NCI-H2196 (cell line): ENCODE measurements around the gene RFWD3.

Experiments
- DNase-seq: peaks from one replicate; lab custom pipeline; 2025; ENCODE audit not compliant: unreplicated experiment; lab: John Stamatoyannopoulos, UW

Gene RFWD3

DNA sequence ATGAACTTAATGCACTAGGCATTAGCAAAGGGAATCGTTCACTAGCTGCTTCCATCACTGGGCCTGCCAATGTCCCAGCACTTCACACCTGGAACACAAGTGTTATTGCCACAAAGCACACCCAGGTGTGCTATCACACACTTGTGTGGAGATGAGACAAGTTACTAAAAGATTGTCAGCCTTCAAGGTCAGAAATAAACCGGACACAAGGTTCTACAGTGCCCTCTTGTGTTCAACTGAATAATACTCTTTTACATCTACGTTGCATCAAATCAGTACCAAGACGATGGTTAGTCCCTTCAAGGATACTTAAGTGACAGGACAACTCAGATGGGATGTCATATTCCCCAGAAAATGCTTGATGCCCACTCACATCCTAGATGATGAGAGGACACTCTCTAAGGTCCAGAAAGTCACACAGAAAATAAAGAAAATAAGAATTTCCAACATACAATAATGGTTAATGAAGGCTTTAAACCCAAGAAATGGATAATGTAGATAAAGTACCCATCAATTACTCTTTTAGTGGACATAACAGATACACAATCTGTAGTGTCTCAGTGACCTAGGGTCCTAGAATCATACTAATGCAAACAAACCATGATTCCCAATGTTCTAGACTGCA, 43.4 kb downstream of the RFWD3 start:
- DNase-seq, result peak; percentile 29

DNA sequence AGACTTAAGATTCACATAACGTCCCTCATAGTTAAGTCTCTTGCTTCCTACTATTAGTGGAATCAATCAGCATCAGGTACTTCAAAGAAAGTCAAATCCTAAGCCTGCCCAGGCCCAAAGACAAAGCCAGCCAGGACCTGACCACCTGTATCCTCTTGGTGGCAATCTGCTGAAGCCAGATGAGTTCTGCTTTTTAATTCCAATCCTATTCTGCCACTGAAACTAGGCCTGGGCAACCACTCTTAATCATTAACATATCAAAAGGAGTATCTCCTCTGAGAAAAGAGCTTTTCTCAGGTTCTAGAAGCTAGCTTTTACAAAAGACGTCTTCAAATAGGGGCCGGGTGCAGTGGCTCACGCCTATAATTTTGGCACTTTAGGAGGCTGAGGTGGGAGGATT, 44.7 kb downstream of the RFWD3 start:
- DNase-seq, result no peak

DNA sequence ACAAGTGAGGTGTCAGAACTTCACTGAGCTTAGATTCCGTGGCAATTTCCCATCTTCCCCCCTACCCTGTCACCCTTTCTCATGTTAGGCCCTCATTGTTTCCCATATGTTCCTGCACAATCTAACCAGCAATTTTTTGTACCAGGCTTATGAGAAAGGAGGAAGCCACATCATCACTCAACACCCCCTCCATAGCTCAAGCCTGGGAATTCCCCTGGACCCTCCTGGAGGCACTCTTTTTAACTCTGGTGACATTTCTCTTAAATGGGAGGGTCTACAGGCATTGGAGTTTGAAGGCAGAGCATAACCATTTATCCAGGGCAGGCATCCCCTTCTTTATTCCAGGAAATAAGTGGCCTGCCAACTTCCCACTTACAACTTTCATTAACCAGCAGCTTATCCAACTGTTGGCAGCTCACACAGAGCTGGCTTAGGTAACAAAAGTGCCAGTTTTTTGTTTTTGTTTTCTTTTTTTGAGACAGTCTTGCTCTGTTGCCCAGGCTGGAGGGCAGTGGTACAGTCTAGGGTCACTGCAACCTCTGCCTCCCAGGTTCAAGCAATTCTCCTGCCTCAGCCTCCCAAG, 49.4 kb downstream of the RFWD3 start:
- DNase-seq, result no peak

DNA sequence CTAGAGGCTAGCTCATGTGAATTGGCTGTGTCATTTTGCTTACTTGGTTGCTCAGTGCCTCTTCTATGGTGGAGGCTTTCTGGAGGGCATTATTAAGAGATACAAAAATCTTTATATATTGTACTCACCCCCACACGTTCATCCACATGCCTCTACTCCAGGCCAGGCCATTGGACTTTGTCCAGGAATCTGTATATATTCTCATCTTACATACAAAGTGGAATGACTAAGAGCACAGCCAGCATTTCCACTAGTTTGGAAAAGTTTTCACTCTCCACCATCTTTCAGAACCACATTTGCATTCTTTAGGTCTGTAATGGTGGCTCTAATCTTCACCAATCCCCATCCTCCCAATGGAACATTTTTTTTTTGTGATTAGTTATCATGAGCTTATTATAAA, 55.0 kb downstream of the RFWD3 start:
- no peak for DNase-seq

DNA sequence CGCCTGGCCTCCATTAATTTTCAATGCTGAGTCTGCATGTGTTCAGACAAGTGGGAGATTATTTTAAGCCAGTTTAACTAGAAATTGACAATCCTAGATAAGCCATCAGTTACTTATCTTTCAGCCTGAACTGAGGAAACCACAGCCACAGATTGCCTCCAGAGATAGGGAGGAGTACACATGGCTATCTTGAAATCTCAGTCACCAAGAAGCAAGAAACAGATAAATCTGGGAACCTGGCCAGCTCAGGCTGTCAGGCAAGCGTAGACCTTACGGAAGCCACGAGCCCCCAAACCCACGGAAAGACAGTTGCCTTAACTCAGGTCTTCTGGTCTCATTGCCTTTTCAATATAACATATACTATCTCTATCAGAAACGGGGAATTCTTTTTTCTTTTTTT, 57.7 kb downstream of the RFWD3 start:
- no peak for DNase-seq

DNA sequence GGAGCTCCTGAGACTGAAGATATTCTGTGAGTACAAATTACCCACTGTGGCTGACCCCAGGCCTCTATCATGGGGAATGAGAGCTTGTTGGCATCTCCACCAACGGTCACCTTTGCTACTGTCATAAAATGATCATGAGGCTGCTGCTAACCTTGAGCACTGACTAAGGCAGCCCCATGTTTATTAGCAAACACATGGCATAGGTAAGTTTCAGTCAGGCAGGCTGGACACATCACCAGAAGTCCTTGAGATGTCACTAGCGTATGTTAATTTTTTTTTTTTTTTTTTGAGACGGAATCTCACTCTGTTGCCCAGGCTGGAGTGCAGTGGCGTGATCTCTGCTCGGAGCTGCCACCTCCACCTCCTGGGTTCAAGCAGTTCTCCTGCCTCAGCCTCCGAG, 58.3 kb downstream of the RFWD3 start:
- no peak for DNase-seq

DNA sequence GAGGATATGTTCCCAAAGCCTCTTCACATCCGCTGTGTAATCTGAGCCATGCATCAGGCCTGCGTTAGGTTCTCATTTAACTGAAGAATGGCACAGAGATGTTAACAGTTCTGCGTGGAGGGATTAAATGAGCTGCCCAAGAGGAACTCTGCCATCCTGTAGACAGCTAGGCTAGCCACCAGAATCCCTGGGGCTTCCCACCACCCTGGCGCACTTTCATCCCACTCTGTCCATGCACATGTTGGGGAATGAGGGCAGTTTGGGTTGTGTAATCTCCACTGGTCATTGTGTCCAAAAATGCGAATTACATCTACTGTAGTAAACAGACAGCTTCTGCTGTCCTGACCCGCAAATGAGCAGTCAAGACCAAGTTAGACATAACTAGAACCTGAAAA, 58.7 kb downstream of the RFWD3 start:
- DNase-seq, result no peak

DNA sequence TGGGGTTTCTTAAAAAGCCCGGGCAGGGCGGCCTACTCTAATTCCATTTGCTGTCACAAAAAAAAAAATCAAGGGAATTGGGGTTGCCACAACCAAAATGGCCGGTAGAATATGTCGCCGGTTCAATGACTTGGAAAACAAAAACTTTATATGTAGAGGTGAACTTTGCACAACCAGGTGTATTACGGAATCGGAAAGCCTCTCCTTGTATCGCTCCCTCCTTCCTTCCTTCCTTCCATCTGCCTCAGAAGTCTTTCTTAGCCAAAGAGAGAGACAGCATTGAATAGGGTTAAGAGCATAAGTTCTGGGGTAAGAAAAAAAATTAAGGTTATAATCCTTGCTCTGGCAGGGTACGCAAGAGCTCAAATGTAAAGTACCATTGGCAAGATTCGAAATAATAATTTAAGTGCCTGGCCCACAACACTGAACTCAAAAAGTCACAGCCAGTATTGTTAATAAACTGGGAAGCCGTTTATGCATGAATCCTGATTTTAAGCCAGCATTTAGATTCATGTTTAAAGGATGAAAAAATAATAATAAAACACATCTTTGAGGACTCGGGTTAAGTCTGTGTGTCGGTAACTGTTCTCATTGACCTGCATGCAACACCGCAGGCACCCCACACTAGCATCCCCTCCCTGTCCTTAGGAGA, 59.2 kb downstream of the RFWD3 start:
- DNase-seq, result no peak

DNA sequence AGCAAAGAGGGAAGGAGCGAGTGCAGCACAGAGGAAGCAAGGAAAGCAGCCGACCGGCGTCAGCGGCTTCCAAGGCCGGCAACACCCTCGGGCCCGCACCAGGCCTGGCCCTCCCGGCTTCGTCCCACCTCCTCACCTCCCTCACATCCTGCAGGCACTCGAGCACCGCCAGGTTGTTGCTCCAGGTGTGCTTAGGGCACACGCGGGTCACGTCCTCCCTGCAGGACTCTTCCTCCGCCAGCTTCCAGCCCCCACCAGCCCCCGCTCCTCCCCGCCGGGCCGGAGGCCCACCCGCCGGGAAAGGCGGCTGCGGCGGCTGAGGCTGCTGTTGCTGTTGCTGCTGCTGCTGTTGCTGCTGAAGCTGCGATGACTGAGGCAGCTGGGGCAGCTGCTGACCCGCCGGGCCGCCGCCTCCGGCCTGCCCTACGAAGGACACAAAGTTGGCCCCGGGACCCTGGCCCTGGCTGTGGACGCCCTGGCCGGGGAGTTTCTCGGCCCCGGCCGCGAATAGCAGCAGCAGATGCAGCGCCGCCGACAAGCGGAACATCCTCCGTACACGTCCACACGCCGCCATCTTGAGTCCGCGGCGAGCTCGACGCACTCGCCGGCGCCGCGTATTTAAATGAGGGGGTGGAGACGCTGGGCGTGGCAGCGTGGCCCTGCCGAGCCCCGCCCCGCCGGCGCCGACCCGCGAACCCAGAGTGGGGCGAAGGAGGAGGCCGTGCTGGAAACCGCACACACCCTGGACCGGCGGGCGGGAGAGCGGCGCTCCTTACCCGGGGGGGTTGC, 60.0 kb downstream of the RFWD3 start, which contains the start of gene GLG1:
TSS of gene GLG1 (minus strand) at position 594 of the 789 bp plus-strand sequence. CDS start at position 574, 20 bp downstream.
- DNase-seq, result peak; percentile 73

DNA sequence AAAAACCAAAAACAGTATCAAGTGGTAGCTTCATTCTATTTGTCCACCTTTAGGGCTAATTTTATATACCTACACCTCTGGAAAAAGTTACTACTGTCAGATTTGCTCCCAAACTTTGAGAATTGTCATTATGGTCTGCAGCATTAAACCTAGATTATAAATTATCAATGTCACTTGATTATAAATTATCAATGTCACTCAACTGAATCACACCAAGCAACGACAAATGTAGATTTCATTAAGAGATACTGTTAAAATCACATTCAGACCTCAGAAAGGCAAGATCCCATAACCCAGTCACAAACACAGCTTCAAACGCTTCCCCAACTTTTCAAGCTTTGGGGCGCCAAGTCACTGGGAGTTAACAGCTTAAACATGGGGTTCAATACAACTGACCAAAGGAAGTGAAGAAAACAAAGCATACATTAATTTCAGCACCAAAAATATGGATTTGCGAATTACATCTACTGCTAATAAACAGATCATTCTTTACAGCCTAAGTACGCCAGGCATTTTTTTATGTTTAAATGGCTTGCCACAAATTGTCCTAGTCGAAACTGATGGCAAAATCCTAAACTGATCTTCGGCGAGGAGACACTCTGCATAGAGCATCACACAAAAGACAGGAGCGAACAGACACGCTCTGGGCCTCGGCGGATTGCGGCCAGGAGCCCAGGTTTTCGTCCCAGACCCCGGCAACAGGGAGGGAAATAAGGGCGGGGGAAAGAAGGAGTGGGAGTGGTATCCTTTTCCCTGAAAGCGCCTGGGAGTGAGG, 60.7 kb downstream of the RFWD3 start:
- no peak for DNase-seq

DNA sequence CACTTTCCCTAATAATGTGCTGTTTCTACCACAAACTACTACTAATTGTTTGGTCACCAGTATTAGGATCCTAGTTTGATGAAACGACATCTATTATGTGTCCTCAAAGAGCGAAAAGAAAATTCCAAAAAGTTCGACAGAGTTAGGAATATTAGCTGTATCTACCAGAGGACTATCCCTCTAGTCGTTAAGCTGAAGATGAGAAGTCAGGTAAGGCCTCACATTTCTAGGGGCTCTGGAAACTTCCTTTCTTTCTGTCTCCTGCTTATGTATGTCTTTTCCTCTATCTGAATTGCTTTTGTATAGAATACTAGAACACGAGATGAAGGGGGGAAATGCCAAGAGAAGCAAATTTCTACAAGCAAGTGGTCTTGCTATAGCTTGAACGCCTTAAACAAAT, 61.3 kb downstream of the RFWD3 start:
- DNase-seq, result no peak

DNA sequence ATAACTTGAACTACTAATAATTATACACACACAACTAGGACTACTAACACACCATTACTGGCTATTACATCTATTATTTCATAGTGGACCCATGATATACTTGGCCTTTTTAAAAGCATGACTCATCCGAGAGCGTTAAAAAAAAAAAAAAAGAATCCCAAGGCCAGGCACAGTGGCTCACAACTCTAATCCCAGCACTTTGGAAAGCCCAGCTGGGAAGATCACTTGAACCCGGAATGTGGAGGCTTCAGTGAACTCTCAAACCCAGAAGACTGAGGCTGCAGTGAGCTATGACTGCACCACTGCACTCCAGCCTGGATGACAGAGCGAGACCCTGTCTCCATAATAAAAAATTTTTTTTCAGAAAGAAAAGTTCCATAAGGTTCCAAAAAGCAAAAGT, 62.8 kb downstream of the RFWD3 start:
- no peak for DNase-seq

DNA sequence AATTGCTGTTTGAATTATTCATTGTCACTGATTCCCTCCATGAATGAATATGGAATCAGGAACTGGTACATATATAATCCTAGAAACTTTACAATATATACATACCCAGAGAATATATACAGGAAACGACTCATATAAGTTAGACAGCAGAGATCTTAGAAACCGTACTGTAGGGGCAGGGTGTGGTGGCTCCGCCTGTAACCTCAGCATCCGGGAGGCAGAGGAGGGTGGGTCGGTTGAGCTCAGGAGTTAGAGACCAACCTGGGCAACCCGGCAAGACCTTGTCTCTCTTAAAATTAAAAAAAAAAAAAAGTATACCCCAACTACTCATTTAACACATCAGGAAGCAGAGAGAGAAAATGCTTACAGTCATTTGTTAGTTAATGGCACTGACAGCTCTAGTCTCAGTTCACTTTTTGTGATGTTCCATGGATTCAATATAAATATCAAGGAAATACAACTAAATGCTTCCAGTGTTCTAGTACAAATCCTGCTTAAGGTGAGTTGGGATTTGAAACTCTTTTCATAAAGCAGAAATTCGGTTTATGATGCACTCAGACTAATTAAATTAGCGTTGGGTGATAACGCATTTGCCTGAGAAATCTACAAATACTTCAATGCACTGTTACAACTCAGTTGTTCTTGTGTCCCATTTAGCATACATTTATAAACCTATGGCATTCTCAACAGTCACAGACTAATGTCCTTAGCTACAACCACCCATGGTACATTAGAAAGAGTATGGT, 65.4 kb downstream of the RFWD3 start:
- DNase-seq, result no peak

DNA sequence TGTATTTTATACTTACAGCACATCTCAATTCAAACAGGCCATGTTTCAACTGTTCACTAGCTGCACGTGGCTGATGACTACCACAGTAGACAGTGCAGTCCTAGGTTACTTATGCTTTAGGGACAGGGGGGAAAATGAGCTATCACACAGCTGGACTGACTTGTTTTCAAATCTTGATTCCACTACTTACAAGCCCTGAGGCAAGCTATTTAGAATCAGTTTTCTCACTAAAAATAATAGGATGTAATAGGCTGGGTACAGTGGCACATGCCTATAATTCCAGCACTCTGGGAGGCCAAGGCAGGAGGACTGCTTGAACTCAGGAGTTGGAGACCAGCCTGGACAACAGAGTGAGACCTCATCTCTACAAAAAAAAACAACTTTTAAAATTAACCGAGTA, 70.1 kb downstream of the RFWD3 start:
- DNase-seq, result no peak

DNA sequence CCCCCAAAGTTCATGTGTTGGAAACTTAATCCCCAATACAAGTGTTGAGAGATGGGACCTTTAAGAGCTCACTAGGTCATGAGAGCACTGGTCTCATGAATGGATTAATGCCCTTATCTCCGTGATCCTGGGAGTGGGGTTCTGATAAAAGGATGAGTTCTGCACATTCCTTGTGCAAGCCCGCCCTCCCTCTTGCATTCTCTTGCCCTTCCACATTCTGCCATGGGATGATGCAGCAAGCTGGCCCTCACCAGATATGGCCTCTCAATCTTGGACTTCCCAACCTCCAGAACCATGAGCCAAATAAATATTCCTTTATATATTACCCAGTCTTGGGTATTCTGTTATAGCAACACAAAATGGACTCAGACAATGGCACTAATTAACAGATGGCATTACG, 73.8 kb downstream of the RFWD3 start:
- no peak for DNase-seq

DNA sequence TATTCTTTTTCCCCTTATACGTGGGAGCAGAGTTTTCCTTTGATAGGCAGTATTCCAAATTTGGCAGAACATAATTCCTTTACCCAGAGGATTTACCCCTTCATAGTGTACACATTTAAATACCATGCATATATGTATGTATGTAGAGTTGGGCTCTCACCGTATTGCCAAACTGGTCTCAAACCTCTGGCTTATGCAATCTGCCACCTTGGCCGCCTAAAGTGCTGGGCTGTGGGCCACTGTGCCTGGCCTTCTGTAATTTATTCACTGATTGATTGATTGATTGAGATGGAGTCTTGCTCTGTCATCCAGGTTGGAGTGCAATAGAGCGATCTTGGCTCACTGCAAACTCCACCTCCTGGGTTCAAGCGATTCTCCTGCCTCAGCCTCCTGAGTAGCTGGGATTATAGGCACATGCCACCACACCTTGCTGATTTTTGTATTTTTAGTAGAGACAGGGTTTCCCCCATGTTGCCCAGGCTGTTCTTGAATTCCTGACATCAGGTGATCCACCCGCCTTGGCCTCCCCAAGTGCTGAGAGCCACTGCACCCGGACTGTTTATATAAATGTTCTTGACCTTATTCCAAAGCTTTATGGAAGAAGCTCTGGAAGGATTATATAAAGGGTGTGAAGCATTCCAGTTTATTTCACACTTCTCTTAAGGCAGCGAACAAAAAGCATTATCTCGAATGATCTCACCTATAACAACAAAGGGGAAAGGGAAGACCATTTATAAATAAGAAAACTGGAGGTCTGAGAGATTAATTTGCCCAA, 74.6 kb downstream of the RFWD3 start:
- DNase-seq, result no peak

DNA sequence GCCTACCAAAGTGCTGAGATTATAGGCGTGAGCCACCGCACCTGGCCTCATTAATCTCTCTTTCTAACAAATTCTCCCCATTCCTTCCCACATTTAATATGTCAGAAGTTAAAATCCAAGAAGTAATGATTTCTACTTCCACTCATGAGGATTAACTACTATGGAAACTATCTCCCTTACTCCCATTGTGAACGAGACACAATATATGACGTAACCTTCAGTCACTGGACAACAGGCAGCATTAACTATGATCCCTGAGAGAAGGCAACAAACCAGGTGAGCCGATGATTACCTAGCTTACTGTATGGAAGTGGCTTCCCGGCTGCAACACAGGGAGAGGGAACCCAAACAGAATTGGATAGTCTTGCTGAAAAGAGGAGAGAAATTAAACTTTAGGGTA, 79.7 kb downstream of the RFWD3 start:
- no peak for DNase-seq

DNA sequence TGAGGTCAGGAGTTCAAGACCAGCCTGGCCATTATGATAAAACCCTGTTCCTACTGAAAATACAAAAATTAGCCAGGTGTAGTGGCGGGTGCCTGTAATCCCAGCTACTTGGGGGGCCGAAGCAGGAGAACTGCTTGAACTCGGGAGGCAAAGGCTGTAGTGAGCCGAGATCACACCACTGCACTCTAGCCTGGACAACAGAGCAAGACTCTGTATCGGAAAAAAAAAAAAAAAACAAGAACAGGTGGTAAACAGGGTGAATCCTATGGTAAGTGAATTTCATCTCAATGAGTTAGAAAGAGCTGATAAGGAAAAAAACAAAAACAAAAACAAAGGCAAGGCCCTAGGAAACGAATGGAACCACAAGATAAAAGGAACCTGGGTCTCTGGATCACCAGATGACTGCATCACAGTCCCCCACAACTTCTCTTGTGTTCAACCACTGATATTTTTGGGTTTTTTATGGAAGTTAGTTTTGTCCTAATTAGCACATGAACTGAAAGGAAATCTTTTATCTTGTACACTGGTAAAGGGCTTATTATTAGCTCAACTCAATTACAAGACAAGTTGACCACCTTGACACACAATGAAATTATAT, 80.7 kb downstream of the RFWD3 start:
- DNase-seq, result no peak

DNA sequence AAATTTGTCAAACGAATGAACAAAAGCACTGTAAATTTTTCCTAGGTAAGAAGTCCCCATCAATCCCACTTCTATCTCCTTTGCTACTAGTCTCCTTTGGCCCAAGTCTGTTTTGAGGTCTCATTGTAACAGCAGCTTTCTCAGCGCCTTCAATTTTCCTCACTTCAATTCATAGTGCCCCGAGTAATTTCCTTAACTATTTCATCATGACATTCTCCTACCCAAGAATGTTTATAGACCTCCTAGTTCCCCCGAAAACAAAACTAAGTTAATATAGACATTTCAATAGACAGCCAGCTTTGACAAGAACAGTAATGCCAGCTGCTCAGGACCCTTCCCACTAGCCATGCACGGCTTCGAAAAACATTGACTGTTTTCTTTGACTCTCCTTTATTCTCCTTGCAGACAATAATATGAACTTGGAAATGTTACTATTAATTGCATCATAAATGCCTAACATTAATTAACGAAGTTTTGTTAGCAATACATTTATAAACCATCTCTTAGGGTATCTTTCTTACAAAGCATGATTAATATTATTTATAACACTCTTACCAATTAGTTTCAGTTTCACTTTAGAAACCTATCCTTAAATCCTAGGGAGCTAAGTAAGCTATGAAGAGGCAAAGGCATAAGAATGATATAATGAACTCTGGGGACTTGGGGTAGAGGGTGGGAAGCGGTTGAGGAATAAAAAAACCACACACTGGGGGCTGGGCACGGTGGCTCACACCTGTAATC, 82.6 kb downstream of the RFWD3 start:
- DNase-seq, result no peak
